ENCODE data around the gene UGT1A5.

The UGT1A5 gene

DNA sequence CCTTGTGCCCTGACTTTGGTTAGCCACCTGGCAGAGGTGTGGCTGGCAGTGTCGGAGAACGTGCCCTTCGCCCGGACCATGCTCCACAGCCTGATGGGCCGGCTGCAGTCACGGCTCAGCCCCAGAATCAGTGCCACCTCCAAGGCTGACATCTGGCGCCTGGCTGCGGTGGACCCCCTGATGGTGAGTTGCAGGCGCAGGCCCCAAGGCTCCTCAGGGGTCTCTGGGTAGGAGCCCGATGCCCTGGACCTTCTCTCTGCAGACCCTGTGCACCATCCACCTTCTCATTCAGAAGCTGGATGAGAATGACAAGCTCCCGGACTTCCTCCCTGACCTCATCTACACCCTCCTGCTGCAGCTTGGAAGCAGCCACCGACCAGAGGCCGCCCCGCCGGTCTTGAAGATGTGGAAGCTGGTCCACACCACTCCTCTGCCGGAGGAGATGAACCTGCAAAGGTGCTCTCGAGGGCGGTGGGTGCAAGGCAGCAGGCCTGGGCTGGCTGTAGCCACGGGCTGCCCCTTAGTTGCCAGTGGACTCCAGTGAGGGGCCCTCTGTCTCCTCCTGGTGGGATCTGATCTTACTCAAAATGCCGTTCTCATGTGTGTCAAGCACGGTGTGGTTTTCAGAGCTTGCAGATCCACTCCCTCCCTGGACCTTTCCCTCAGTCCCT lies 109.5 kb downstream of the UGT1A5 start:
- TF ChIP-seq, protein P1, sequence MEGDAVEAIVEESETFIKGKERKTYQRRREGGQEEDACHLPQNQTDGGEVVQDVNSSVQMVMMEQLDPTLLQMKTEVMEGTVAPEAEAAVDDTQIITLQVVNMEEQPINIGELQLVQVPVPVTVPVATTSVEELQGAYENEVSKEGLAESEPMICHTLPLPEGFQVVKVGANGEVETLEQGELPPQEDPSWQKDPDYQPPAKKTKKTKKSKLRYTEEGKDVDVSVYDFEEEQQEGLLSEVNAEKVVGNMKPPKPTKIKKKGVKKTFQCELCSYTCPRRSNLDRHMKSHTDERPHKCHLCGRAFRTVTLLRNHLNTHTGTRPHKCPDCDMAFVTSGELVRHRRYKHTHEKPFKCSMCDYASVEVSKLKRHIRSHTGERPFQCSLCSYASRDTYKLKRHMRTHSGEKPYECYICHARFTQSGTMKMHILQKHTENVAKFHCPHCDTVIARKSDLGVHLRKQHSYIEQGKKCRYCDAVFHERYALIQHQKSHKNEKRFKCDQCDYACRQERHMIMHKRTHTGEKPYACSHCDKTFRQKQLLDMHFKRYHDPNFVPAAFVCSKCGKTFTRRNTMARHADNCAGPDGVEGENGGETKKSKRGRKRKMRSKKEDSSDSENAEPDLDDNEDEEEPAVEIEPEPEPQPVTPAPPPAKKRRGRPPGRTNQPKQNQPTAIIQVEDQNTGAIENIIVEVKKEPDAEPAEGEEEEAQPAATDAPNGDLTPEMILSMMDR (IDR thresholded peaks at IDR 0.05; ENCODE audit: insufficient read depth, low read length, missing control alignments) = no peak
- DNase-seq (ENCODE audit: low read depth, low spot score) = no peak
- H3K4me3 ChIP-seq (ENCODE audit: low read depth, low read length) = no peak overlapping the region
- CTCF ChIA-PET = no interaction called here
- POLR2A ChIA-PET = no interaction called here
